Fibroblast of mammary gland (primary cell): Measurements from ENCODE around the gene TBC1D9B.

Experiments used
- DNase-seq: peaks from one replicate; pipeline ENCODE4 v3.0.0-alpha.2; 2010; ENCODE audit warnings: low read depth
- H3K4me3 ChIP-seq: 2 replicates; pipeline ENCODE4 v1.5.1; 2011; ENCODE audit warnings: low read depth, mild to moderate bottlenecking, low read length, moderate library complexity; ENCODE audit not compliant: control insufficient read depth
- CTCF ChIP-seq: conservative IDR thresholded peaks from 2 replicates; pipeline ENCODE4 v1.5.1; 2011; ENCODE audit warnings: low read depth, low read length, inconsistent platforms; ENCODE audit not compliant: control insufficient read depth, insufficient read depth

The TBC1D9B gene

GRCh38 chr5:179822059-179822432 is 85.7 kb downstream of the TBC1D9B start:
- no peak for DNase-seq
- H3K4me3 ChIP-seq, result peak overlapping the region; percentile 72
- TF ChIP-seq CTCF, result no peak

GRCh38 chr5:179821298-179822058 is 86.2 kb downstream of the TBC1D9B start:
- peak overlapping the region; percentile 72 for H3K4me3 ChIP-seq
- peak; percentile 95 for DNase-seq
- no peak for TF ChIP-seq CTCF

- DNase-seq, result peak; percentile 70
- no peak for TF ChIP-seq CTCF
- H3K4me3 ChIP-seq, result peak within 1 kb of the TSS; percentile 72
Observed at GRCh38 chr5:179820483-179821297, 87.0 kb downstream of the TBC1D9B start, which contains the start of gene SQSTM1. Gene SQSTM1 (plus strand): TSS chr5:179820905. CDS start chr5:179820937, 32 bp downstream.

GRCh38 chr5:179820127-179820482 is 87.6 kb downstream of the TBC1D9B start:
- no peak for DNase-seq
- peak overlapping the region; percentile 72 for H3K4me3 ChIP-seq
- TF ChIP-seq CTCF, result no peak

GRCh38 chr5:179819296-179820126 is 88.2 kb downstream of the TBC1D9B start:
- peak; percentile 70 for DNase-seq
- no peak overlapping the region for H3K4me3 ChIP-seq
- TF ChIP-seq CTCF, result no peak

- DNase-seq, result peak; percentile 94
- TF ChIP-seq CTCF, result no peak
- H3K4me3 ChIP-seq, result peak overlapping the region; percentile 5
Observed at GRCh38 chr5:179818746-179819295, 88.9 kb downstream of the TBC1D9B start.
